Lung microvascular endothelial cell (primary cell): ENCODE results near the gene NELFB. TPM values are rescaled to one million over a fixed set of nuclear protein-coding genes. Genes with fewer than 3 reads are reported as not detected.
A peak's percentile ranks its signal among the peaks of the same experiment; 100 is the strongest.

Source experiments
- DNase-seq, 2 donors: peaks; one replicate each; pipeline versions ENCODE4 v3.0.0 to v3.0.0-alpha.2; 2010; ENCODE audit warnings: low read depth in 2 of 2
- total RNA-seq: library from RNA; depleted of rRNA; stranded (reverse); fragments of >200 nt; gene quantifications from 2 replicates; pipeline ENCODE4 v1.2.1, GENCODE V29; 2014

Gene NELFB
- 42.9 and 43.7 TPM in 2 replicates for total RNA-seq

DNA sequence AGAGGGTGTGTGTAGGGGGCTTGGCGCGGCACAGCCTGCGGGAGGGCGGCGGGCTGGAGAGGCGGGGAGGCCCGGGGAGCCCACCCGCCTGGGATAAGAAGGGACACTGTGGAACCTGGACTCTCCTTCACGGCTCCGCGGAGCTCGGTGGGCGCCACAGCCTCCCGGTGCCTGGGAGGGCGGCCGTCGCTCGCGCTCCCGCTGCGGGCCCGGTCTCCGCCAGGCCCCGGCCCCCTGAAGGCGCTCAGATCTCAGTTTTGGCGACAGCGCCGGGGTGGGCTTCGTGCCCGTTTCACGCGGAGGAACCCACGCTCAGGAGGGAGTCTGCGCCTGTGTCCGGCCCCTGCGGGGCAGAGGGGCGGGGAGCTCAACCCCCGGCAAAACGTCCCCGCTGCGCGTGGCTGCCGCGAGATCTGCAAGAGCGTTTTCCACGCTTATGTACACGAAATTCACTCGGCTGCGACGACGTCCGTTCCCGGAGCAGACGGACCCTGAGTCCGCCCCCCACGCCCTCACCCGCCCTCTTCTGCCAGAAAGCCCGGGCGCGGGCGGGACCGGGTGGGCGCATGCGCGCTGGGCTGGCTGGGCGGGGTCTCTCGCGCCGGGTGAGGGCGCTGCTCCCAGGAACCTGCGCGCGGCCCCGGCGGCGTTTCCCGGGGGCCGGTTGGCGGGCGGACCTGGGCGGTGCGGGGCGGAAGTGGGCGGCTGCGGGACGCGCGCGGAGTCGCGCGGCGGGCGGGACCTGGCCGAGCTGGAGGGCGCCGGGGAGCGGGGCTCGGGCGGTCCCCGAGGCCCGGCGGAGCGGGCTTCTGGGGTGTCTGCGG, at the start of gene NELFB:
Gene NELFB (plus strand): TSS at position 704 of the 824 bp plus-strand sequence.
- peak; percentile 79 to 84 for DNase-seq

DNA sequence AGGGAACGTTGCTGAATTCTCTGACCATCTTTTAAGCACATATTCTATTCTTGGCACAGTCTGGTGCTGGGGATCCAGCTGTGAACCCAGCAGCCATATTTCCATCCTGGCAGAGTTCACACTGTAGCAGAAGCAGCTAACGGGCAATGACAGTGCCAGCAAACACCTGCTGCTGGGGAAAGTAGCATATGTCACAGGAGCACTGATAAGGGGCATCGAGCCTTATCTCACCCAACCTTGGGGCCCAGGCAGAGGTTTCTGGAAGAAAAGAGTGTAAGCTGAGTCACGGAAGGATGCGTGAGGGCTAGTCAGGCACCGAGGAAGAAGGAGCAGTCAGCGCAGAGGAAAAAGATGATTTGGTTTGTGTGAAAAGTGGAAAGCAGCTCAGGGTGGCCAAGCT, 48.5 kb upstream of the NELFB start:
- no peak for DNase-seq

DNA sequence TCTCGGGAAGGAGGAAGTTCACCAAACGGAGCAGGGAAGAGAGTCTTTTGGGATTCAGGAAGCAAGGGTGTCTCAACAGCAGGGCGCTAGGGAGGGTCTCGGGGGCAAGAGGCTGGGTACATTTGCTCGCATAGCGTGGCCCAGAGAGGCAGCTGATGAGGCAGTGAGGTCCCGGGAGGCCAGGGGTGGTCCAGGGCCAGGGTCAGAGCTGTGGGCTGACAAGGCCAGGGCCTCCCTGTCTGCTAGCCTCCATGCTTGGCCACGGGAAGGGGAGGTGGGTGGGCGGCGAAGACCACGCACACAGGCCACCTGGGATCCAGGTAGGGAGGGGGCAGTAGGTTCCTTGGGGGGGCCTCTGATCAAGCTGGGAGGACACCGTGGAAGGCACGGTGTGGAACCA, 43.6 kb upstream of the NELFB start:
- DNase-seq, result no peak

DNA sequence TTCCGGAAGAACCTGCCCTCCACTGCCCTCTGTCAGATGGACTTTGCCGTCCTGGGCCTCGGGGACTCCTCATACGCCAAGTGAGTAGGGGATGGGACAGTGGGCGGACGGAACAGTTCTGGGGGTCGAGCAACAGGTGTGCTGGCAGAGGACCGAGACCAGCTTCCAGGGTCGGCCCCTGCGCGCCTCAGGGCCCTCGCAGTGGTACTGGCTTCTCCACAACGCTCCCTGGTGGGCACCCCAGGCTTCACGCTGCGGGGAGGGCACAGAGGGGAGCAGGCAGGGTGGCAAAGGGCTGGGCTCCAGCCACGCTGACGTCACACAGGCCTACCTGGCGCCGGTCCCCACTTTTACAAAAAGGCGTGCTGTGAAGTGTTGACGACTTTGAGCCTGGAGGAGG, 42.6 kb upstream of the NELFB start:
- no peak for DNase-seq

DNA sequence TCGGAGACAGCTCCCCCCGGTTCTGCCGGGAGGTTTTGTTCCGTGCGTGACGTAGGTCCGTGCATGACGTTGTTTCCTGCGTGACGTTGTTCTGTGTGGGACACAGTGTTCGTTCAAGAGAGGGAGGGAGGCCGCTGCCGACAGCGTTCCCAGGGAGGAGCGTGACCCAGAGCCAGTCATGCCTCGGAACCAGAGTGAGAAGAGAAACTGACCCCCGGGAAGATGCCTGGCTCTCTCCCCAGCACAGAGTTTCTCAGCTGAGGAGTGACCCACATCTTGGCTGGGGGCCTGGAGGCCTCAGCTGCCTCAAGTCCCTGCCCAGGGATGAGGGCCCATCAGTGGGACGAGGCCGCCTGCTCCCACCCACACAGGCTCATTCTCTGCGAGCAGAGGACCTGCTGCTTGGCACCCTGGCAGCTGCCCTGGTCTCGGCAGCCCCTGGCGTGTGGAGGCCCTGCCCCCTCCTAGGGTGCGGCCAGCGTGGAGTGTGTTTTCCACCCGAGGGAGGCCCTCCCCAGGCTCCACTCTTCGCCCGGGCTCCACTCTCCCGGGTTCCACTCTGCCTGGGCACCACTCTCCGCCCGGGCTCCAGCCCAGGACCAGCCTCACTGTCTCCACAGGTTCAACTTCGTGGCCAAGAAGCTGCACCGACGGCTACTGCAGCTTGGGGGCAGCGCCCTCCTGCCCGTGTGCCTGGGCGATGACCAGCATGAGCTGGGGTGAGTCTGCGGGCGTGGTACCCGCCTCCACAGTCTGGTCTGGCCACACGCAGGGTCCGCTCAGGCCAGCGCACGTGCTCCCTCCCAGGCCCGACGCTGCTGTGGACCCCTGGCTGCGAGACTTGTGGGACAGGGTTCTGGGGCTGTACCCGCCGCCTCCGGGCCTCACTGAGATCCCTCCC, 41.7 kb upstream of the NELFB start:
- no peak for DNase-seq

DNA sequence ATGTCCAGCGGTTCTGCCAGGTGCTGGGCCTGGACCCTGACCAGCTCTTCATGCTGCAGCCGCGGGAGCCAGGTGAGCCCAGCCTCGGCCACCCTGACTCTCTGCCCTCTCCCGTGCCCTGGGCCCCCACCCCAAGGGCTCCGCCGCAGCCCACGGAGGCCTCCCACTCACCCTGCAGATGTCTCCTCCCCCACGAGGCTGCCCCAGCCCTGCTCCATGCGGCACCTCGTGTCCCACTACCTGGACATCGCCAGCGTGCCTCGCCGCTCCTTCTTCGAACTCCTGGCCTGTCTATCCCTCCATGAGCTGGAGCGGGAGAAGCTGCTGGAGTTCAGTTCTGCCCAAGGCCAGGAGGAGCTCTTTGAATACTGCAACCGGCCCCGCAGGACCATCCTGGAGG, 40.5 kb upstream of the NELFB start:
- DNase-seq, result no peak

DNA sequence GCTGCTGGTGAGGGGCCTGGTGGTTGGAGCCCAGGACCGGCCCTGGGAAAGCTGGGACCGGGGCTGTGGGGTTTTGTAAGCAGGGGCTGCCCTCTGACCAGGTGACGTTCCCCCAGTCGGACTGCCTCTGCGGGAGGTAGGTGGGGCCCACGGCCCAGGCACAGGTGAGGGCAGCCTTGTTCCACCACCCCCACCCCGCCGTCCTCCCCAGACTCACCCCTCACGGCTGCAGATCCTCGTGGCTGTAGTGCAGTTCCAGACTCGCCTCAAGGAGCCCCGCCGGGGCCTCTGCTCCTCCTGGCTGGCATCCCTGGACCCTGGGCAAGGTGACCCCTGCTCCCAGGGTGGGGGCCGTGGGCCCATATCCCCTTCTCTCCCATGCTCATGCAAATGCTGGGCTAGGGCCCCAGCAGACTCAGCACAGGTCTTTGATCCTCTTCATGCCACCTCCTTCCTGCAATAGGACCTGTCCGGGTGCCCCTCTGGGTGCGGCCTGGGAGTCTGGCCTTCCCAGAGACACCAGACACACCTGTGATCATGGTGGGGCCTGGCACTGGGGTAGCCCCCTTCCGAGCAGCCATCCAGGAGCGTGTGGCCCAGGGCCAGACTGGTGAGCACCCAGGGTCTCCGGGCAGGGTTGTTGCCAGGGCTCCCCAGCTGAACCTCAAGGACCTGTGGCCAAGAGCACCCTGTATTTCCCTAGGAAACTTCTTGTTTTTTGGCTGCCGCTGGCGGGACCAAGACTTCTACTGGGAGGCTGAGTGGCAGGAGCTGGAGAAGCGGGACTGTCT, 39.7 kb upstream of the NELFB start:
- no peak for DNase-seq

DNA sequence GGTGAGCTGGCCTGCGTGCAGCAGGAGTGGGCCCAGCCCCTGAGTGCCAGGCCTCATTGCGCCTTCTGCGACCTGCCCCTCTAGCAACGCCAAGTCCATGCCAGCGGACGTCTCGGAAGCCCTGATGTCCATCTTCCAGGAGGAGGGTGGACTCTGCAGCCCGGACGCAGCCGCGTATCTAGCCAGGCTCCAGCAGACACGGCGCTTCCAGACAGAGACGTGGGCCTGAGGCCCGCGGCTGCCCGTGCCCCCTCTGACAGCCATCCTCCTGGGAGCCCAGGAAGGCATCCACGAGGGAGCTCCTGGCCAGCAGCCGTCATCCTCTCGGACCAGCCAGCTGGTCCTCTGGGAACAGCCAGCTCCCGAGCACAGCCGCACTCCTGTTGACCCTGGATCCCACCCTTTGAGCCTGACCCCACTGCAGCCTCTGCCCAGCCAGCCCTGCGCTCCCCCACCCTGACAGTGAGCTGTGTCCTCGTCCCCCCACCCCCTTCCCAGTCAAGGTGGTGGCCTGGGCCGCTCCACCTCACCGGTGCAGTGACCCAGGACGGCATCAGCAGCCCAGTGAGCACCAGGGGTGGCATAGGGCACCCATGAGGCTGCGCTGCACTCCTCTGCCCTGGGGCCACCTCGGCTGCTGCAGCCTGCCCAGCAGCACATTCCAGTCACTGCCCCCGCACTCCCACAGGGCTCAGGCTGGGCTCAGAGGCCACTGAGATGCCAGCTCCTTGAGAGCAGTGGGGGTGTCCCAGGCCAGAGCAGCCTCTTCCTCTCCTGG, 38.8 kb upstream of the NELFB start:
- no peak for DNase-seq

DNA sequence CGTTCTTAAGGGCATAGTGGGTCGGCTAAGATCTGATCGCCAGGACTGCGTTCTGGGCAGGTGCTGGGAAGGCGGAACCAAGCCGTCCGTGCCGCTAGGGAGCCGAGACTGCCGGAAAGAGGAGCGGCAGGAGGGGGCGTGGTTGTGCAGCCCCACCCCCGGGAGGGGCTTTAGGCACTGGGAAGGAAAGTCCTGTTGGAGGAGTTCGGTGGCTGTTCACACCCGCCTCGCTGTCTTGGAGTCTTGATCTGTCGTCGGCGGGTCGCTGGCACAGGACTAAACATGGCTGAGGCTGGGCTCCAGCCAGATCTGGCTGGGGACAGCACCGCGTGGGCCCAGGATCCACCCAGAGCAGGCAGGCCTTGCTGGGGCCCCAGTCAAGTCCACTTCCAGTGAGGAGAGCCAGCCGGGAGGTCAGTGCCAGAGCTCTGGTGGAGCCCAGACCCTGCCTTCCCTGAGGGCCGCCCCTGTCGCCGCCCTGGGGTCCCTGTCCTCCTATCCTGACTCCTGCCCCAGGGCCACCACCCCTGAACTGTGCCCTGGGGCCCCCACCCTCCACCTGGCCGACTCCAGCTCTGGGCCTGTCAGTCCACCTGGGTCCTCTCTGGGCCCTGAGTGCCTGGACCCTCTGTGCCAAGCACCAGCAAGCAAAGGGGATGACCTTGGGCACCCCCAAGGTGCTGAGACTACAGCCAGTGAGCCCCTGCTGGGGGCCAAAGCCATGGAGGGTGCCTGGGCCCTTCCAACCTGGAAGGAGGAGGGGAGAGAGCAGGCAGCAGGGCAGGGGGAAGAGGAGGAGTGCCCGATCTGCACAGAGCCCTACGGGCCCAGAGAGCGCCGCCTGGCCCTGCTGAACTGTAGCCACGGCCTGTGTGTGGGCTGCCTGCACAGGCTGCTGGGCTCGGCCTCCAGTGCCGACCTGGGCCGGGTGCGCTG, 37.6 kb upstream of the NELFB start:
- DNase-seq, result no peak

DNA sequence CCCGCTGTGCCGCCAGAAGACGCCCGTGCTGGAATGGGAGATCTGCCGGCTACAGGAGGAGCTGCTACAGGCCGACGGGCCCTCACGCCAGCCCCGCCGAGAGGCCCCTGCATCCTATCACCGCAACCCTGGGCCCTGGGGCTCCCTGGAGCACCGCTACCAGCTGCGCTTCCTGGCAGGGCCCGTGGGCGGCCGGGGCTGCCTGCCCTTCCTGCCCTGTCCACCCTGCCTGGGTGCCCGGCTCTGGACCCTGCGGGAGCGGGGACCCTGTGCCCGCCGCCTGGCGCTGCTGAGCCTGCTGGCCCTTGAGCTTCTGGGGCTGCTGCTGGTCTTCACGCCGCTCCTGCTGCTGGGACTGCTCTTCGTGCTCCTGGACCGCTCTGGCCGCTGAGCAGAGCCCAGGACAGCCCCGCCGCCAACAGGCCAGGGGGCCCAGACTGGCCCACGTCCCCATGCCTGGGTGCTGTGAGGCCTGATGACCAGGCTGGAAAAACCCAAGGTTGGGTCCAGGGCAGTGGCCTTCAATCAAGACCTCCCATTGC, 36.8 kb upstream of the NELFB start:
- DNase-seq, result no peak

DNA sequence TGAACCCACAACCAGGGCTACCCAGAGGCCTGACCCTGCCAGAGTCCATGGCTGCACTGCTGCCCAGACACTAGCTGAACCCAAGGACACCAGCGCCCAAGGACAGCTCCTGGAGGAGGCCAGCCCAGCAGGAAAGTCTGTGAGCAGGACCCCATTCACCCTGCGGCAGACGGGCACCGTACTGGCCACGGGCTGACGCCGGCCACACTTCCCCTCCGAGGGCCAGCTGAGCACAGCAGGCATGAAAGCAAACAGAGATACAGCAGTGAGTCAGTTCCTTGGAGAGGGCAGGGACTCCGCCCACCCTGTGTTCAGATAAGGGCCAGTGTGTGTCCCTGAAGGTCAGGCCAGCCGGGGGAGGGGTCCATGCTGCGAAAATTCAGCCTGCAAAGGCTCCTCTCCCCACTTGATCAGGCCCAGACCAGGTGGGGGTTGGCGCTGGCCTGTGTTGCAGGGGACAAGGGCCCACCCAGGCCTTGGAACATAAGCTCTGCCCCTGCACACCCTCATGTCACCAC, 36.3 kb upstream of the NELFB start:
- DNase-seq, result peak in 1 of 2 donors; percentile 46

DNA sequence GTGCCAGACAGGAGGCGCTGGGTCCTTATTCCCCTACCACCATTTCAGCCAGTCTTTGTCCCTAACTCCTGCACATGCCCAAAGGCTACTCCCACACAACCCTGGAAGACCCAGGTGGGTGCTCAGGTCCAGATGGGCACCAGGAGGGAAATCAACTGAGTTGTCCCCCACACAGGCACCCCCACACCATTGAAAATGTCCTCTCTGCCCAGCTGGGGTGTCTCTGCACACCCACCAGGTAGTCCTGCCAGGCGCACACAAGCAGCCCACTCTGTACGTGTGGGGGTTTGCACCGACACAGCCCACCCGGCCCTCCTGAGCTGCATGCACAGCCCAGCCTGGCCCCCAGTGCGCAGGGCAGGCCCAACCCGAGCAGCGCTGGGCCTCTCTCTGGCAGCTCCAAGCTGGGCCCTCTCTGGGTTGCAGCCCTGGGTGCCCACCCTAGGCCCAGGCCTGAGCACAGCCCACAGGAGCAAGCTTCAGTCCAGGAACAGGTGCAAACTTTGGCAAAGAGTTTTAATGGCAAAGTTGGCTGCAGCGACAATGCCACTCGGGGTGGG, 35.3 kb upstream of the NELFB start:
- DNase-seq, result no peak

DNA sequence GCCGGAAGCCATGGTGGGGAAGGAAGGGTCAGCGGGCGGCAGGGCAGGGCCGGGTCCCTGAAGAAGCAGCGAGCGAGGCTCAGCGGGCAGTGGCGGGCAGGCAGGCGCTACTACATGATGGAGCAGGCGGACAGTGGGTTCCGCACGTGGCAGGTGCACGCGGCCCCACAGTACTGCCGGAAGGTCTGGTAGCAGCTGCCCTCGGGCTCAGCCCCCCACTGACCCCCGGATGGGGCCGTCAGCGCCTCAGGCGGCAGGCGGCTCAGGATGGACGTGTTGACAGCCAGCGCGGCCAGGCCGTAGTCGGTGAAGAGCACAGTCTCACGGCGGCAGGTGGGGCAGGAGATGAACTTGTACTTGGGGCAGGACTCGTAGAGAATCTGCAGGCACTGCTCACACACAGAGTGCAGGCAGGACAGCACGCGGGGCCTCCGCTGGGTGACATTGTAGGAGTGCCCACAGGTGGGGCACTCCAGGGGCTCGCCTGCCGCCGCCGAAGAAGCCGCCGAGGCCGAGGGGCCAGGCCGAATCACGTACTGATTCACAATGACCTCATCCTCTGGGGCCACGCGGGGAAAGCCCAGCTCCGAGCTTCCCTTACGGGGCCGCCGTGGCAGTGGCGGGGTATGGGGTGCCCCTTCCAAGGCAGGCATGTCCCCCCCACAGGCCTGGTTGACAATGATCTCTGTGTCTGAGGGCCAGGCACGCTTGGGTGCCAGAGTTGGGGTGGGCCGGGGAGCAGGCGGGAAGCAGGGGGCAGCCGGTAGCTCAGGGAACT, 34.6 kb upstream of the NELFB start:
- no peak for DNase-seq

DNA sequence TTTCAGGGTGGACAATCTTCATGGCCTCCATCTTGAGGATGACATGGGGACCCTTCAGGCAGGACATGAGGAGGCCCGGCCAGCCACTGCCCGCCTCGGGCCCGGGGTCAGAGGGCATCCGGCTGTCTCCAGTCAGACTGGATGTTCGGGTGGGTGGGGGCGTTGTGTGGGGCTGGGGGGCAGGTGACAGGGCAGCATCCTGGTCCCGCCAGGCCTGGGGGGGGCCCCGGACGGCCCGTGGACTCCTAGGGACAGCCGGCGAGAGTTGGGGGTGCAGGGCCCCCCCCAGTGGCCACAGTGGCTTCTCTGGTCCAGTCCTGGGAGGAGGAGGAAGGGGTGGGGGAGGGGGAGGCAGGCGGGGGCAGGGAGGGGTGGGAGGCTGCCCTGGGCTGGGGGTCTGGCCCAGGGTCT, 34.0 kb upstream of the NELFB start:
- no peak for DNase-seq

DNA sequence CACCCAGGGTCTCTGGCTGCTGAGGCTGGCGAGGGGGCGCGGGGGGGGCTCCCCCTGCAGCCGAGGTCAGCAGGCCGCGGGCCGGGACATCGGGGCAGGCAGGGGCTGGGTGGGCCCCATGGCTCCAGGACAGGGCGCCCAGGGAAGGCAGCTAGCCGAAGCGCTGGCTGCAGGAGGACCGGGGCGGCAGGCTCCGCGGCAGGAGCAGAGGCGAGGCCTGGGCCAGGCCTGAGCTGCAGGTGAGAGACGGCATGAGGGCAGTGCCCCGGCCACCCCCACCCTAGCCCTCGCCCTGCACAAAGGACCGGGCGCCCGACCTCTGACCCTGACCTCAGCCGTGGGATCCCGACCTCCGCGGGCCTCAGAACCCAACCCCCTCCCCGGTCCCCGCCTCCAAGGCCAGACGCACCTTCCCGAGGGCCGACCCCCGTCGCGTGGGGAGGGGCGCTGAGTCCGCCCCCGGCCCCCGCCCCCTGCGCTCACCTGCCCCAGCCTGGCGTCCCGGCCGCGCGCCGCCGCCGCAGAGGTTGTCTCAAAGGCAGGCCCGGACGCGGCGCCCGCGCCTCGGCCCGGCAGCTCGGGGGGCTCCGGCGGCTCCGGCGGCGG, 33.5 kb upstream of the NELFB start:
- no peak for DNase-seq

DNA sequence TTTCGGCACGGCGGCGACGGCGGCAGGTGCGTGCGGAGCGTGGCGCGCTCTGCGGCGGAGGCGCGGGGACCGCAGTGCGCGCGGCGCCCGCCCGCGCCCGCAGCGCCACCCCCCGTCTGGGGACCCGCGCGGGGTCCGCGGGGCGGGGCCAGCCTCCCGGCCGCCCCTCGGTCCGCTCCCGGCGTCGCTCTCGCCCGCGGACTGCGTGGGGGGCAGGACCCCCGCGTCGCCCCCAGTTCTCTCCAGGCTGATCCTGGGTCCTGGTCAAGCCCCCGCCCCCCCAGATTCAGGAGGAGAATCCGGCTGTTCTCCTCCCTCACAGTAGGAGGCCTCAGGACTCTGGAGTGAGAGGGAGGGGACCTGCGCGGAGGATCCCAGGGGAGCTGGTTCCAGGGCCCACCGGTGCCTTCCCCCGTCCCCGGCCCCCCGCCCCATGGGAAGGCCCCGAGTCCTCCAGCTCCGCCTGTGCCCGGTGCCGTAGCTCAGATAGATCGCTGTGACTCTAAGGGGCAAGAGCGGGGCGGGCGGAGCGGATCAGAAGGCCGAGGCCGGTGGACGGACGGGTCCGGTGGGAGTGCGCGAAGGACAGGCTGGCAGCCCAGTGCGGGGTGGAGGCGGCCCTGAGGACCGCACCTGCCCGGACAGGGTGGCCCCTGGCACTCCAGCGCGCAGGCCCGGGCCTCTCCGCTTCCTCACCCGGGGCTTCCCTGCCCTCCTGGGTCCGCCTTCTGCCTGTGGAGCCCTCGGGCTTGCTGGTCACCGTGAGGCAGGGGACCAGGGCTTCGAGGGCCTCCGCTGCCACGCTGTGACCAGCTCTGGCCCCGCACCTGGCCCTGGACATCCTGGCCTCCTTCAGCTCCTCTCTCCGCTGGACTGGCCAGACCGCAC, 32.7 kb upstream of the NELFB start, which contains the start of gene RNF208:
Gene RNF208 (minus strand): TSS at position 51 of the 888 bp plus-strand sequence. CDS start 1,028 bp downstream, outside the sequence.
- DNase-seq, result no peak
